ENCODE data around the gene PTK7.
"Not testable (repeated sequence)": the region's sequence is repeated elsewhere in the genome, so short reads cannot be mapped to it uniquely, and the experiment has no call there.

Gene PTK7

GRCh38 chr6:43129434-43130194 is 53.5 kb downstream of the PTK7 start:
- H3K27me3 ChIP-seq = no peaks in the 10 kb centered on the region
- TF ChIP-seq, protein P1, sequence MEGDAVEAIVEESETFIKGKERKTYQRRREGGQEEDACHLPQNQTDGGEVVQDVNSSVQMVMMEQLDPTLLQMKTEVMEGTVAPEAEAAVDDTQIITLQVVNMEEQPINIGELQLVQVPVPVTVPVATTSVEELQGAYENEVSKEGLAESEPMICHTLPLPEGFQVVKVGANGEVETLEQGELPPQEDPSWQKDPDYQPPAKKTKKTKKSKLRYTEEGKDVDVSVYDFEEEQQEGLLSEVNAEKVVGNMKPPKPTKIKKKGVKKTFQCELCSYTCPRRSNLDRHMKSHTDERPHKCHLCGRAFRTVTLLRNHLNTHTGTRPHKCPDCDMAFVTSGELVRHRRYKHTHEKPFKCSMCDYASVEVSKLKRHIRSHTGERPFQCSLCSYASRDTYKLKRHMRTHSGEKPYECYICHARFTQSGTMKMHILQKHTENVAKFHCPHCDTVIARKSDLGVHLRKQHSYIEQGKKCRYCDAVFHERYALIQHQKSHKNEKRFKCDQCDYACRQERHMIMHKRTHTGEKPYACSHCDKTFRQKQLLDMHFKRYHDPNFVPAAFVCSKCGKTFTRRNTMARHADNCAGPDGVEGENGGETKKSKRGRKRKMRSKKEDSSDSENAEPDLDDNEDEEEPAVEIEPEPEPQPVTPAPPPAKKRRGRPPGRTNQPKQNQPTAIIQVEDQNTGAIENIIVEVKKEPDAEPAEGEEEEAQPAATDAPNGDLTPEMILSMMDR (IDR thresholded peaks at IDR 0.05) = no peak
- no peak overlapping the region for H3K27ac ChIP-seq
- no peaks in the 10 kb centered on the region for H3K9me3 ChIP-seq
- H3K36me3 ChIP-seq = no peaks in the 10 kb centered on the region
- no peak overlapping the region for H3K4me3 ChIP-seq (ENCODE audit: low read depth in 1 of 2, low read length in 1 of 2)
- H3K4me1 ChIP-seq (ENCODE audit: control insufficient read depth in 1 of 2, insufficient read depth in 1 of 2, low read depth in 1 of 2, low read length in 1 of 2) = no peaks in the 10 kb centered on the region

- Histone ChIP-seq H3K4me3 (ENCODE audit: low read depth in 1 of 2, low read length in 1 of 2) (no peak overlapping the region), H3K27ac (no peak overlapping the region), H3K27me3 (no peaks in the 10 kb centered on the region), H3K36me3 (no peaks in the 10 kb centered on the region), H3K4me1 (ENCODE audit: control insufficient read depth in 1 of 2, insufficient read depth in 1 of 2, low read depth in 1 of 2, low read length in 1 of 2) (no peaks in the 10 kb centered on the region), H3K9me3 (no peaks in the 10 kb centered on the region)
- TF ChIP-seq, protein P1 (IDR thresholded peaks at IDR 0.05) = no peak
Measured at GRCh38 chr6:43130429-43130828, 54.3 kb downstream of the PTK7 start.

GRCh38 chr6:43131379-43131778 is 55.3 kb downstream of the PTK7 start:
- H3K36me3 ChIP-seq; H3K27ac ChIP-seq; H3K27me3 ChIP-seq; H3K4me1 ChIP-seq (ENCODE audit: control insufficient read depth in 1 of 2, insufficient read depth in 1 of 2, low read depth in 1 of 2, low read length in 1 of 2); H3K9me3 ChIP-seq; H3K4me3 ChIP-seq (ENCODE audit: low read depth in 1 of 2, low read length in 1 of 2): not testable (repeated sequence)

DNA sequence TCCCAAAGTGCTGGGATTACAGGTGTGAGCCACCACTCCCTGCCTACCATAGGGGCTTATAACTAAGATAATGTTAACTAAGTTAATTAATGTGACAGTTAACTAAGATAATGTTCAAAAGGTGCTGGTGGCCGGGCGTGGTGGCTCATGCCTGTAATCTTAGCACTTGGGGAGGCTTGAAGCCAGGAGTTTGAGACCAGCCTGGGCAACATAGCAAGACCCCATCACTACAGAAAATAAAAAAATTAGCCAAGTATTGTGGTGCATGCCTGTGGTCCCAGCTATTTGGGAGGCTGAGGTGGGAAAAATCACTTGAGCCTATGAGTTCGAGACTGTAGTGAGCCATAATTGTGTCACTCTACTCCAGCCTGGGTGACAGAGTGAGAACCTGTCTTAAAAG is 62.2 kb downstream of the PTK7 start:
- Histone ChIP-seq H3K9me3 (no peaks in the 10 kb centered on the region), H3K4me1 (ENCODE audit: control insufficient read depth in 1 of 2, insufficient read depth in 1 of 2, low read depth in 1 of 2, low read length in 1 of 2) (peaks cover 0 to 1% of the 10 kb centered on the region in 2 experiments), H3K36me3 (no peaks in the 10 kb centered on the region), H3K27me3 (no peaks in the 10 kb centered on the region), H3K27ac (no peak overlapping the region), H3K4me3 (ENCODE audit: low read depth in 1 of 2, low read length in 1 of 2) (no peak overlapping the region)
- TF ChIP-seq, protein P1 (IDR thresholded peaks at IDR 0.05) = no peak

GRCh38 chr6:43139973-43140372 is 63.9 kb downstream of the PTK7 start:
- not testable (repeated sequence) for H3K4me3 ChIP-seq (ENCODE audit: low read depth in 1 of 2, low read length in 1 of 2); H3K27me3 ChIP-seq; H3K36me3 ChIP-seq; H3K9me3 ChIP-seq; H3K4me1 ChIP-seq (ENCODE audit: control insufficient read depth in 1 of 2, insufficient read depth in 1 of 2, low read depth in 1 of 2, low read length in 1 of 2); H3K27ac ChIP-seq

DNA sequence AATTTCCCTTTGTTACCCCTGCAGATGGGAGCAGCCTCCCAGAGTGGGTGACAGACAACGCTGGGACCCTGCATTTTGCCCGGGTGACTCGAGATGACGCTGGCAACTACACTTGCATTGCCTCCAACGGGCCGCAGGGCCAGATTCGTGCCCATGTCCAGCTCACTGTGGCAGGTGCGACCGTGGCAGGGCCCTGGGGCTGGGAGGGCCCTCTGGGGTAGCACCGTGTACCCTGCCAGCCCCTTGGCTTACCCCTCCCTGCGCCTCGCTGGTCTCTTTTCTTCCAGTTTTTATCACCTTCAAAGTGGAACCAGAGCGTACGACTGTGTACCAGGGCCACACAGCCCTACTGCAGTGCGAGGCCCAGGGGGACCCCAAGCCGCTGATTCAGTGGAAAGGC is 65.5 kb downstream of the PTK7 start:
- Histone ChIP-seq H3K27me3 (no peaks in the 10 kb centered on the region), H3K4me1 (ENCODE audit: control insufficient read depth in 1 of 2, insufficient read depth in 1 of 2, low read depth in 1 of 2, low read length in 1 of 2) (peaks cover 0 to 5% of the 10 kb centered on the region in 2 experiments), H3K4me3 (ENCODE audit: low read depth in 1 of 2, low read length in 1 of 2) (no peak overlapping the region), H3K36me3 (no peaks in the 10 kb centered on the region), H3K9me3 (no peaks in the 10 kb centered on the region), H3K27ac (no peak overlapping the region)
- TF ChIP-seq, protein P1 (IDR thresholded peaks at IDR 0.05) = no peak

Data from neutrophil (primary cell).